Fibroblast of skin of abdomen (primary cell): ENCODE measurements around the gene ELAPOR2.
"Not testable (repeated sequence)": the region's sequence is repeated elsewhere in the genome, so short reads cannot be mapped to it uniquely, and the experiment has no call there.

Experiments used
- DNase-seq: peaks from one replicate; pipeline ENCODE4 v3.0.0-alpha.2; 2013

The ELAPOR2 gene

GRCh38 chr7:87044713-87045112, 14.7 kb downstream of the ELAPOR2 start:
- not testable (repeated sequence) for DNase-seq

- DNase-seq, result not testable (repeated sequence)
Observed at GRCh38 chr7:87041586-87041985, 17.9 kb downstream of the ELAPOR2 start.

- not testable (repeated sequence) for DNase-seq
Observed at GRCh38 chr7:87039691-87040299, 19.7 kb downstream of the ELAPOR2 start.

- no peak for DNase-seq
Observed at GRCh38 chr7:87038993-87039690, 20.3 kb downstream of the ELAPOR2 start.

GRCh38 chr7:87036985-87037384, 22.5 kb downstream of the ELAPOR2 start:
- DNase-seq, result no peak

GRCh38 chr7:87032604-87033339, 26.7 kb downstream of the ELAPOR2 start:
- no peak for DNase-seq

- no peak for DNase-seq
Observed at GRCh38 chr7:87029078-87029477, 30.4 kb downstream of the ELAPOR2 start.

GRCh38 chr7:87028636-87029035, 30.8 kb downstream of the ELAPOR2 start:
- DNase-seq, result no peak

GRCh38 chr7:87027900-87028299, 31.6 kb downstream of the ELAPOR2 start:
- no peak for DNase-seq

- no peak for DNase-seq
Observed at GRCh38 chr7:87021285-87021684, 38.2 kb downstream of the ELAPOR2 start.

GRCh38 chr7:87016606-87017005, 42.8 kb downstream of the ELAPOR2 start:
- DNase-seq, result no peak

- no peak for DNase-seq
Observed at GRCh38 chr7:87013840-87014190, 45.6 kb downstream of the ELAPOR2 start.

- no peak for DNase-seq
Observed at GRCh38 chr7:87013136-87013839, 46.2 kb downstream of the ELAPOR2 start.
